ENCODE results near the gene EPHA3. TPM values are rescaled to one million over a fixed set of nuclear protein-coding genes. Genes with fewer than 3 reads are reported as not detected.

Gene EPHA3
- total and polyA plus RNA-seq, 9 of the 15 experiments (the other 6 are each of a cell fraction or from before 2014, with no cell fraction given), result not detected

DNA sequence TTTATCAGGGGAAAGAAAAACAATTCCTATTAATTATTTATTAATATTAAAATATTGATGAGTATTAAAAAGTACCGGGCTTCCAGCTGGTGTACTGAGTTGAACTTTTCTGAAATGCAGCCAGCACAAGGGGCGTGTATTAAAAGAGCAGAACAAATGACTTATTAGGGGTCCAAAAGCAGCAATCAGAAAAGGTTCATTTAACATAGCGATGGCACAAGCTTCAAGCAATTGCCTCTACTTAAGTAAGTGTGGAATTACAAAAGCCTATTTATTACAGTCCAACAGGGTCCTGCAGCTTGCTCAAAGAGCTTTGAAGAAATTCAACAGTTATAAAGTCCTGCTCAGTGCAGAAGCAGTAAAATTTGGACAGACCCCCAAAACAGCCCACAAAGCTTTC, 285.6 kb downstream of the EPHA3 start:
- ATAC-seq (no peak), DNase-seq (ENCODE audit: extremely low read depth in 1 of 4, low spot score in 3 of 4) (no peak), FAIRE-seq (no peak)
- in situ Hi-C loops (cut with MboI) (no loop called here), intact Hi-C loops (cut with micrococcal nuclease) (no loop called here)
- no peak overlapping the region for H3K4me3 ChIP-seq
- ChIA-PET POLR2A (no interaction called here), CTCF (ENCODE audit: low intra/inter-chr PET ratio) (no interaction called here)
- H3K36me3 ChIP-seq (ENCODE audit: control insufficient read depth, insufficient read depth, low read length), result no peaks in the 10 kb centered on the region
- no peak overlapping the region for H2AFZ ChIP-seq (ENCODE audit: low read depth, low read length)
- H3K9ac ChIP-seq (ENCODE audit: insufficient read depth in 1 of 2, low read depth in 2 of 2, low read length in 2 of 2), result no peak overlapping the region
- H3K27me3 ChIP-seq (ENCODE audit: control insufficient read depth in 2 of 2, insufficient read depth in 2 of 2, low read length in 2 of 2), result no peaks in the 10 kb centered on the region
- H3K79me2 ChIP-seq (ENCODE audit: control insufficient read depth, insufficient read depth, low read length), result no peaks in the 10 kb centered on the region
- H3K9me1 ChIP-seq (ENCODE audit: control insufficient read depth, insufficient read depth, low read length), result no peaks in the 10 kb centered on the region
- no peak overlapping the region for H3K4me2 ChIP-seq (ENCODE audit: insufficient read depth, low read length)
- WGBS (ENCODE audit: insufficient coverage, low coverage, missing lambda C conversion rate), result 0% methylated on average over 3 of the region's 3 CpGs
- no peak overlapping the region for H3K27ac ChIP-seq (ENCODE audit: extremely low read depth, low read depth, low read length)
- H4K20me1 ChIP-seq (replicated peaks; ENCODE audit: control insufficient read depth, insufficient read depth, low read length), result no peaks in the 10 kb centered on the region
- H3K4me1 ChIP-seq (replicated peaks in 1 of 2; ENCODE audit: control insufficient read depth in 2 of 2, insufficient read depth in 2 of 2, low read length in 2 of 2), result no peaks in the 10 kb centered on the region
- no peaks in the 10 kb centered on the region for H3K9me3 ChIP-seq (replicated peaks; ENCODE audit: control insufficient read depth, insufficient read depth, low read depth, low read length)
- no TSS peak for BruUV-seq (replicated peaks)
- TF ChIP-seq, protein P1, sequence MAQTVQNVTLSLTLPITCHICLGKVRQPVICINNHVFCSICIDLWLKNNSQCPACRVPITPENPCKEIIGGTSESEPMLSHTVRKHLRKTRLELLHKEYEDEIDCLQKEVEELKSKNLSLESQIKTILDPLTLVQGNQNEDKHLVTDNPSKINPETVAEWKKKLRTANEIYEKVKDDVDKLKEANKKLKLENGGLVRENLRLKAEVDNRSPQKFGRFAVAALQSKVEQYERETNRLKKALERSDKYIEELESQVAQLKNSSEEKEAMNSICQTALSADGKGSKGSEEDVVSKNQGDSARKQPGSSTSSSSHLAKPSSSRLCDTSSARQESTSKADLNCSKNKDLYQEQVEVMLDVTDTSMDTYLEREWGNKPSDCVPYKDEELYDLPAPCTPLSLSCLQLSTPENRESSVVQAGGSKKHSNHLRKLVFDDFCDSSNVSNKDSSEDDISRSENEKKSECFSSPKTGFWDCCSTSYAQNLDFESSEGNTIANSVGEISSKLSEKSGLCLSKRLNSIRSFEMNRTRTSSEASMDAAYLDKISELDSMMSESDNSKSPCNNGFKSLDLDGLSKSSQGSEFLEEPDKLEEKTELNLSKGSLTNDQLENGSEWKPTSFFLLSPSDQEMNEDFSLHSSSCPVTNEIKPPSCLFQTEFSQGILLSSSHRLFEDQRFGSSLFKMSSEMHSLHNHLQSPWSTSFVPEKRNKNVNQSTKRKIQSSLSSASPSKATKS (CRISPR knock-in tag; IDR thresholded peaks at IDR 0.05), result no peak
- no peak for TF ChIP-seq ZNF785 (CRISPR knock-in tag; IDR thresholded peaks at IDR 0.05)
- TF ChIP-seq, protein P2, sequence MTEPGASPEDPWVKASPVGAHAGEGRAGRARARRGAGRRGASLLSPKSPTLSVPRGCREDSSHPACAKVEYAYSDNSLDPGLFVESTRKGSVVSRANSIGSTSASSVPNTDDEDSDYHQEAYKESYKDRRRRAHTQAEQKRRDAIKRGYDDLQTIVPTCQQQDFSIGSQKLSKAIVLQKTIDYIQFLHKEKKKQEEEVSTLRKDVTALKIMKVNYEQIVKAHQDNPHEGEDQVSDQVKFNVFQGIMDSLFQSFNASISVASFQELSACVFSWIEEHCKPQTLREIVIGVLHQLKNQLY (CRISPR knock-in tag; conservative IDR thresholded peaks at IDR 0.05), result no peak
- TF ChIP-seq NFXL1 (CRISPR knock-in tag; IDR thresholded peaks at IDR 0.05), result no peak
- TF ChIP-seq ZNF212 (CRISPR knock-in tag; IDR thresholded peaks at IDR 0.05), result no peak
- TF ChIP-seq HDAC8 (tag; IDR thresholded peaks at IDR 0.05), result no peak
- TF ChIP-seq, protein P3, sequence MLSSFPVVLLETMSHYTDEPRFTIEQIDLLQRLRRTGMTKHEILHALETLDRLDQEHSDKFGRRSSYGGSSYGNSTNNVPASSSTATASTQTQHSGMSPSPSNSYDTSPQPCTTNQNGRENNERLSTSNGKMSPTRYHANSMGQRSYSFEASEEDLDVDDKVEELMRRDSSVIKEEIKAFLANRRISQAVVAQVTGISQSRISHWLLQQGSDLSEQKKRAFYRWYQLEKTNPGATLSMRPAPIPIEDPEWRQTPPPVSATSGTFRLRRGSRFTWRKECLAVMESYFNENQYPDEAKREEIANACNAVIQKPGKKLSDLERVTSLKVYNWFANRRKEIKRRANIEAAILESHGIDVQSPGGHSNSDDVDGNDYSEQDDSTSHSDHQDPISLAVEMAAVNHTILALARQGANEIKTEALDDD (IDR thresholded peaks at IDR 0.05), result no peak
- TF ChIP-seq ZNF140 (CRISPR knock-in tag; IDR thresholded peaks at IDR 0.05), result no peak

Data from K562 (cell line).